Ovary (tissue), 3 donors: ENCODE measurements around the gene ARL5C.

Experiments used
- POLR2A ChIP-seq: fragments of 450-650 bp; IDR thresholded peaks from one replicate; pipeline ENCODE4 v1.6.1; 2017; ENCODE audit warnings: antibody characterized with exemption, mild to moderate bottlenecking, moderate library complexity
- TF ChIP-seq, protein P1 (sequence below), 3 donors: fragments of 450-650 bp in 2 of 3; fragments of 200-600 bp in 1 of 3; IDR thresholded peaks; one replicate each; pipeline versions ENCODE4 v1.5.1 to v1.8.0; 2016 to 2022; ENCODE audit warnings: antibody characterized with exemption in 3 of 3, mild to moderate bottlenecking in 1 of 3
- donor health status: DM: no; HTN: no; CAD: no.

DNA sequence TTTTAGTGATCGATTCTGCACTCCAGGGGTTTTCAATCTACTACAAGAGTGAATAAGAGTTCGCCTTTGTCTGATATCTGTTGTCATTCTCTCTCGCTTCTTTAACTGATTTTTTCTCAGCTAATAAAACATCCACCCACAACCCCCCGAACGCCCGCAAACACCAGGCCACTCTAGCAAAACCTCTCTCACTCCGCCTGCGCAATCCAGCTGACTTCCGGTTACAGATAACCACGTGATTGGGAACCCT, 33.8 kb upstream of the ARL5C start:
- peak; percentile 42 for TF ChIP-seq POLR2A
- TF ChIP-seq, protein P1, sequence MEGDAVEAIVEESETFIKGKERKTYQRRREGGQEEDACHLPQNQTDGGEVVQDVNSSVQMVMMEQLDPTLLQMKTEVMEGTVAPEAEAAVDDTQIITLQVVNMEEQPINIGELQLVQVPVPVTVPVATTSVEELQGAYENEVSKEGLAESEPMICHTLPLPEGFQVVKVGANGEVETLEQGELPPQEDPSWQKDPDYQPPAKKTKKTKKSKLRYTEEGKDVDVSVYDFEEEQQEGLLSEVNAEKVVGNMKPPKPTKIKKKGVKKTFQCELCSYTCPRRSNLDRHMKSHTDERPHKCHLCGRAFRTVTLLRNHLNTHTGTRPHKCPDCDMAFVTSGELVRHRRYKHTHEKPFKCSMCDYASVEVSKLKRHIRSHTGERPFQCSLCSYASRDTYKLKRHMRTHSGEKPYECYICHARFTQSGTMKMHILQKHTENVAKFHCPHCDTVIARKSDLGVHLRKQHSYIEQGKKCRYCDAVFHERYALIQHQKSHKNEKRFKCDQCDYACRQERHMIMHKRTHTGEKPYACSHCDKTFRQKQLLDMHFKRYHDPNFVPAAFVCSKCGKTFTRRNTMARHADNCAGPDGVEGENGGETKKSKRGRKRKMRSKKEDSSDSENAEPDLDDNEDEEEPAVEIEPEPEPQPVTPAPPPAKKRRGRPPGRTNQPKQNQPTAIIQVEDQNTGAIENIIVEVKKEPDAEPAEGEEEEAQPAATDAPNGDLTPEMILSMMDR (IDR thresholded peaks at IDR 0.05), result no peak
